GM23338 (cell line): ENCODE data around the gene EFNB3. TPM values are rescaled to one million over a fixed set of nuclear protein-coding genes. Genes with fewer than 3 reads are reported as not detected.

Experiments used
- ATAC-seq: fragments of 200-7000 bp; cut with Tn5 transposase; 3 replicates; pipeline ENCODE4 v1.9.1; 2020
- DNase-seq: peaks from one replicate; pipeline ENCODE4 v3.0.0-alpha.2; 2015; ENCODE audit warnings: low spot score
- H2AFZ ChIP-seq: fragments of 200-600 bp; sonication (generic); 2 replicates; pipeline ENCODE4 v1.8.0; 2016; ENCODE audit warnings: antibody characterized with exemption, mild to moderate bottlenecking, moderate library complexity
- H3F3A ChIP-seq: fragments of 200-600 bp; sonication (generic); replicated peaks from 2 replicates; pipeline ENCODE4 v1.8.0; 2017; ENCODE audit warnings: antibody characterized with exemption, mixed run types, low read depth
- H3K27ac ChIP-seq: fragments of 200-600 bp; sonication (generic); 2 replicates; pipeline ENCODE4 v1.6.1; 2016; ENCODE audit warnings: low read depth
- H3K27me3 ChIP-seq: fragments of 200-600 bp; sonication (generic); 2 replicates; pipeline ENCODE4 v1.8.0; 2016; ENCODE audit warnings: mild to moderate bottlenecking, mixed run types, moderate library complexity; ENCODE audit not compliant: insufficient read depth
- H3K36me3 ChIP-seq: fragments of 200-600 bp; sonication (generic); 2 replicates; pipeline ENCODE4 v1.8.0; 2016; ENCODE audit warnings: mild to moderate bottlenecking; ENCODE audit not compliant: insufficient read depth
- H3K4me1 ChIP-seq: fragments of 200-600 bp; sonication (generic); 2 replicates; pipeline ENCODE4 v1.8.0; 2016; ENCODE audit warnings: mild to moderate bottlenecking, moderate library complexity; ENCODE audit not compliant: insufficient read depth
- H3K4me2 ChIP-seq: fragments of 200-600 bp; sonication (generic); 2 replicates; pipeline ENCODE4 v1.7.1; 2017; ENCODE audit warnings: mixed run types
- H3K4me3 ChIP-seq: fragments of 200-600 bp; sonication (generic); 2 replicates; pipeline ENCODE4 v1.6.1; 2016; ENCODE audit warnings: mixed run types
- H3K79me2 ChIP-seq: fragments of 200-600 bp; sonication (generic); replicated peaks from 2 replicates; pipeline ENCODE4 v1.8.0; 2017; ENCODE audit warnings: mild to moderate bottlenecking; ENCODE audit not compliant: insufficient read depth
- H3K9me2 ChIP-seq: fragments of 200-600 bp; sonication (generic); 2 replicates; pipeline ENCODE4 v1.8.0; 2017; ENCODE audit not compliant: insufficient read depth
- H4K20me1 ChIP-seq: fragments of 200-600 bp; sonication (generic); replicated peaks from 2 replicates; pipeline ENCODE4 v1.8.0; 2017; ENCODE audit warnings: mild to moderate bottlenecking; ENCODE audit not compliant: insufficient read depth
- H3K27ac Mint-ChIP-seq: 2 replicates; pipeline ENCODE4 v1.8.0; 2020; ENCODE audit warnings: inconsistent platforms, mild to moderate bottlenecking, moderate library complexity, mixed read lengths
- H3K27me3 Mint-ChIP-seq: 3 replicates; pipeline ENCODE4 v1.8.0; 2022; ENCODE audit warnings: low read depth, mild to moderate bottlenecking, moderate library complexity, mixed read lengths, inconsistent platforms; ENCODE audit not compliant: insufficient read depth, poor library complexity
- H3K36me3 Mint-ChIP-seq: 3 replicates; pipeline ENCODE4 v1.8.0; 2021; ENCODE audit warnings: low read depth, mild to moderate bottlenecking, inconsistent platforms, moderate library complexity, mixed read lengths
- H3K4me1 Mint-ChIP-seq: 3 replicates; pipeline ENCODE4 v1.8.0; 2020; ENCODE audit warnings: mild to moderate bottlenecking, inconsistent platforms, mixed read lengths
- H3K4me3 Mint-ChIP-seq: 3 replicates; pipeline ENCODE4 v1.8.0; 2021; ENCODE audit warnings: moderate library complexity, mild to moderate bottlenecking, inconsistent platforms, mixed read lengths
- H3K9me3 Mint-ChIP-seq: 3 replicates; pipeline ENCODE4 v1.8.0; 2020; ENCODE audit warnings: moderate library complexity, mild to moderate bottlenecking, inconsistent platforms, mixed read lengths
- CREB1 ChIP-seq: fragments of 250-450 bp; sonication (Bioruptor Pico); IDR thresholded peaks from 2 replicates; pipeline ENCODE4 v1.5.0; 2020; ENCODE audit warnings: low read depth, mild to moderate bottlenecking, moderate library complexity
- CTCF ChIP-seq, 2 experiments: fragments of 200-600 bp in 1 of 2; sonication (generic) in 1 of 2; conservative IDR thresholded peaks; 2 replicates each; pipeline versions ENCODE4 v1.5.1 to v1.6.1; 2016 to 2017; ENCODE audit warnings: antibody characterized with exemption in 2 of 2, low read depth in 2 of 2, mild to moderate bottlenecking in 2 of 2, moderate library complexity in 1 of 2
- ETS1 ChIP-seq: IDR thresholded peaks from 2 replicates; pipeline ENCODE4 v1.6.1; 2016; ENCODE audit warnings: antibody characterized with exemption
- EZH2 ChIP-seq: fragments of 200-600 bp; sonication (generic); IDR thresholded peaks from one replicate; pipeline ENCODE4 v1.8.0; 2017; ENCODE audit warnings: antibody characterized with exemption, mild to moderate bottlenecking, low read depth; ENCODE audit not compliant: unreplicated experiment
- EZH2phosphoT487 ChIP-seq: fragments of 200-600 bp; sonication (generic); IDR thresholded peaks from one replicate; pipeline ENCODE4 v1.8.1; 2018; ENCODE audit warnings: antibody characterized with exemption; ENCODE audit not compliant: unreplicated experiment
- JUNB ChIP-seq: IDR thresholded peaks from one replicate; pipeline ENCODE4 v1.6.1; 2016; ENCODE audit warnings: antibody characterized with exemption; ENCODE audit not compliant: unreplicated experiment
- NANOG ChIP-seq: IDR thresholded peaks from 2 replicates; pipeline ENCODE4 v1.6.1; 2016; ENCODE audit warnings: antibody characterized with exemption, borderline replicate concordance
- POLR2AphosphoS5 ChIP-seq: IDR thresholded peaks from 2 replicates; pipeline ENCODE4 v1.6.1; 2016; ENCODE audit warnings: antibody characterized with exemption, low read depth
- REST ChIP-seq: IDR thresholded peaks from one replicate; pipeline ENCODE4 v1.6.1; 2018; ENCODE audit warnings: antibody characterized with exemption; ENCODE audit not compliant: unreplicated experiment
- STAT1 ChIP-seq: IDR thresholded peaks from one replicate; pipeline ENCODE4 v1.6.1; 2016; ENCODE audit warnings: antibody characterized with exemption; ENCODE audit not compliant: unreplicated experiment
- ZNF114 ChIP-seq: fragments of 250-450 bp; sonication (Bioruptor Pico); IDR thresholded peaks from 2 replicates; pipeline ENCODE4 v1.5.0; 2020; ENCODE audit warnings: mild to moderate bottlenecking, moderate library complexity
- ZNF331 ChIP-seq: fragments of 250-450 bp; sonication (Bioruptor Pico); IDR thresholded peaks from 2 replicates; pipeline ENCODE4 v1.5.0; 2020; ENCODE audit warnings: low read depth, mild to moderate bottlenecking, moderate library complexity
- ZNF462 ChIP-seq: fragments of 250-450 bp; sonication (Bioruptor Pico); IDR thresholded peaks from 2 replicates; pipeline ENCODE4 v1.5.0; 2020; ENCODE audit warnings: mild to moderate bottlenecking, moderate library complexity
- polyA plus RNA-seq: library from polyadenylated mRNA; unstranded; fragments of >200 nt; fragmentation: Nextera tagmentation; extraction: Ambion mirVana; gene quantifications from 2 replicates; pipeline ENCODE4 v1.2.1, GENCODE V29; 2016
- total RNA-seq: library from RNA; depleted of rRNA; stranded (reverse); fragments of >200 nt; shearing (Covaris generic); gene quantifications from 2 replicates; pipeline ENCODE4 v1.2.3, GENCODE V29; 2014

EFNB3 gene
- total and polyA plus RNA-seq, 2 experiments from 2014 or later = 4.2 to 11.5 TPM

- Mint-ChIP-seq H3K4me3 (no peak overlapping the region), H3K27me3 (peaks cover 25% of the 10 kb centered on the region), H3K9me3 (no peaks in the 10 kb centered on the region; the same call in 2 of the 3 replicates), H3K4me1 (peaks cover 51% of the 10 kb centered on the region), H3K27ac (no peak overlapping the region), H3K36me3 (0 out of 3 replicates have a peak, but pooled peaks cover 4% of the 10 kb centered on the region)
- Histone ChIP-seq H3K79me2 (no peaks in the 10 kb centered on the region), H4K20me1 (no peaks in the 10 kb centered on the region), H3K36me3 (no peaks in the 10 kb centered on the region), H3F3A (0 out of 2 replicates have a peak, but pooled peaks cover 9% of the 10 kb centered on the region), H3K27ac (no peak overlapping the region), H3K4me3 (no peak overlapping the region), H3K4me1 (peaks cover 38% of the 10 kb centered on the region), H3K9me2 (0 out of 2 replicates have a peak, but pooled peaks cover 8% of the 10 kb centered on the region), H2AFZ (no peak overlapping the region), H3K27me3 (peaks cover 9% of the 10 kb centered on the region), H3K4me2 (no peak overlapping the region)
- DNase-seq (no peak), ATAC-seq (no peak)
- TF ChIP-seq ZNF462 (no peak), CREB1 (CRISPR knock-in tag) (no peak), NANOG (no peak), EZH2 (no peak), EZH2phosphoT487 (no peak), CTCF (conservative IDR thresholded peaks at IDR 0.05; ENCODE audit: low read depth in 2 of 2) (no peak), ETS1 (no peak), STAT1 (no peak), POLR2AphosphoS5 (no peak), ZNF331 (CRISPR knock-in tag) (no peak), REST (no peak), JUNB (no peak), ZNF114 (CRISPR knock-in tag) (no peak)
Measured at GRCh38 chr17:7713782-7714181, 8.8 kb downstream of the EFNB3 start.
